KMS-11 (cell line): ENCODE data around the gene WDR41.

Experiments used
- H2AFZ ChIP-seq: fragments of 200-600 bp; sonication (generic); 2 replicates; pipeline ENCODE4 v1.6.1; 2016; ENCODE audit warnings: antibody characterized with exemption, mixed run types, low read depth
- H3K27ac ChIP-seq: fragments of 200-600 bp; sonication (generic); 2 replicates; pipeline ENCODE4 v1.6.1; 2016; ENCODE audit warnings: mild to moderate bottlenecking, mixed run types
- H3K27me3 ChIP-seq: fragments of 200-600 bp; sonication (generic); 2 replicates; pipeline ENCODE4 v1.6.1; 2017; ENCODE audit warnings: mild to moderate bottlenecking, low read depth, mixed run types, moderate library complexity; ENCODE audit not compliant: insufficient read depth
- H3K36me3 ChIP-seq: fragments of 200-600 bp; sonication (generic); 2 replicates; pipeline ENCODE4 v1.6.1; 2017; ENCODE audit warnings: mild to moderate bottlenecking, mixed run types; ENCODE audit not compliant: insufficient read depth
- H3K4me1 ChIP-seq: fragments of 200-600 bp; sonication (generic); 2 replicates; pipeline ENCODE4 v1.6.1; 2016; ENCODE audit warnings: mild to moderate bottlenecking, low read depth, mixed run types; ENCODE audit not compliant: poor library complexity, severe bottlenecking
- H3K4me2 ChIP-seq: fragments of 200-600 bp; sonication (generic); 2 replicates; pipeline ENCODE4 v1.7.0; 2016; ENCODE audit warnings: mild to moderate bottlenecking, mixed run types
- H3K4me3 ChIP-seq: fragments of 200-600 bp; sonication (generic); IDR thresholded peaks from 2 replicates; pipeline ENCODE4 v1.6.1; 2017; ENCODE audit warnings: low read depth, low read length, mixed read lengths; ENCODE audit not compliant: insufficient read depth
- H3K79me2 ChIP-seq: fragments of 200-600 bp; sonication (generic); 2 replicates; pipeline ENCODE4 v1.6.1; 2016; ENCODE audit warnings: low read depth, mixed run types; ENCODE audit not compliant: insufficient read depth
- H3K9ac ChIP-seq: fragments of 200-600 bp; sonication (generic); 2 replicates; pipeline ENCODE4 v1.6.1; 2016; ENCODE audit warnings: mild to moderate bottlenecking, mixed run types
- H4K20me1 ChIP-seq: fragments of 200-600 bp; sonication (generic); 2 replicates; pipeline ENCODE4 v1.6.1; 2016; ENCODE audit warnings: mild to moderate bottlenecking, mixed run types; ENCODE audit not compliant: insufficient read depth
- TF ChIP-seq, protein P1 (sequence below): fragments of 200-600 bp; sonication (generic); conservative IDR thresholded peaks from 2 replicates; pipeline ENCODE4 v1.6.1; 2017; ENCODE audit warnings: low read depth, mild to moderate bottlenecking, antibody characterized with exemption, low read length, moderate library complexity, mixed read lengths

Gene WDR41

DNA sequence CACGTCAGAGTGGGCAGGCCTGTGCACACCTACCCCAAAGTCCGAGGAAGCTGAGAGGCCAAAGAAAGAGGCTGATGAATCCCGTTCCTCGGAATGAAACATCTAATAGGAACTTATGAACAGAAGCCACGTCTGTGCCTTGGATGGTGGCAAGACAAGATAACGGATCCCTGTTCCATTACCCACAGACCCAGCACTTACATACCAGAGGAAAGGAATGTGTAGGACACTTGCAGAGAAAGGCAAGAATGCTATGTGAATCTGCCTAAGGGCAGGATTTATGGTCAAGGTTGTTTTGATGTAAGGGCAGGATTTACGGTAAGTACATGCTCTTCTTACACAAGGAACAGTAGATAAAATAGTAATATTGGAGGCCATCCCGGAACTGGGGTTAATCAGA is 93.2 kb downstream of the WDR41 start:
- no peaks in the 10 kb centered on the region for H4K20me1 ChIP-seq
- no peak overlapping the region for H3K27ac ChIP-seq
- no peaks in the 10 kb centered on the region for H3K36me3 ChIP-seq
- H3K9ac ChIP-seq: no peak overlapping the region
- H3K4me1 ChIP-seq: peaks cover 15% of the 10 kb centered on the region
- H3K4me3 ChIP-seq: no peak overlapping the region
- no peaks in the 10 kb centered on the region for H3K27me3 ChIP-seq
- no peak overlapping the region for H3K4me2 ChIP-seq
- no peaks in the 10 kb centered on the region for H3K79me2 ChIP-seq
- TF ChIP-seq, protein P1, sequence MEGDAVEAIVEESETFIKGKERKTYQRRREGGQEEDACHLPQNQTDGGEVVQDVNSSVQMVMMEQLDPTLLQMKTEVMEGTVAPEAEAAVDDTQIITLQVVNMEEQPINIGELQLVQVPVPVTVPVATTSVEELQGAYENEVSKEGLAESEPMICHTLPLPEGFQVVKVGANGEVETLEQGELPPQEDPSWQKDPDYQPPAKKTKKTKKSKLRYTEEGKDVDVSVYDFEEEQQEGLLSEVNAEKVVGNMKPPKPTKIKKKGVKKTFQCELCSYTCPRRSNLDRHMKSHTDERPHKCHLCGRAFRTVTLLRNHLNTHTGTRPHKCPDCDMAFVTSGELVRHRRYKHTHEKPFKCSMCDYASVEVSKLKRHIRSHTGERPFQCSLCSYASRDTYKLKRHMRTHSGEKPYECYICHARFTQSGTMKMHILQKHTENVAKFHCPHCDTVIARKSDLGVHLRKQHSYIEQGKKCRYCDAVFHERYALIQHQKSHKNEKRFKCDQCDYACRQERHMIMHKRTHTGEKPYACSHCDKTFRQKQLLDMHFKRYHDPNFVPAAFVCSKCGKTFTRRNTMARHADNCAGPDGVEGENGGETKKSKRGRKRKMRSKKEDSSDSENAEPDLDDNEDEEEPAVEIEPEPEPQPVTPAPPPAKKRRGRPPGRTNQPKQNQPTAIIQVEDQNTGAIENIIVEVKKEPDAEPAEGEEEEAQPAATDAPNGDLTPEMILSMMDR: no peak
- H2AFZ ChIP-seq: no peak overlapping the region

DNA sequence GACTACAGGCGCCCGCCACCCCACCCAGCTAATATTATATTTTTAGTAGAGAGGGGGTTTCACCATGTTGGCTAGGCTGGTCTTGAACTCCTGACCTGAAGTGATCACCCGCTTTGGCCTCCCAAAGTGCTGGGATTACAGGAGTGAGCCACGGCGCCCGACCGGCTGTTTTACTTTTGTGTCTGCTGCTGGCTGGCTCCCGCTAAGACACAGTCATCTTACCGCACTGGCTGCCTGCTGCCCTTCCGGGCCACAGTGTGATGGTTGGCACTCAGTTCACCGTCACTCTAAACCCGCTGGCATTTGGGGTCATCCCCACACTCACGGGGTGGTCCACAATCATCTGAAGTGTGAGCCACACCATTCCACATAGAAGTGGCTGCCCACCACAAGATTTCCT is 93.7 kb downstream of the WDR41 start:
- H4K20me1 ChIP-seq: no peaks in the 10 kb centered on the region
- H2AFZ ChIP-seq: no peak overlapping the region
- no peak overlapping the region for H3K9ac ChIP-seq
- peaks cover 15% of the 10 kb centered on the region for H3K4me1 ChIP-seq
- no peaks in the 10 kb centered on the region for H3K36me3 ChIP-seq
- no peak overlapping the region for H3K27ac ChIP-seq
- H3K4me2 ChIP-seq: no peak overlapping the region
- TF ChIP-seq, protein P1: no peak
- no peaks in the 10 kb centered on the region for H3K27me3 ChIP-seq
- no peaks in the 10 kb centered on the region for H3K79me2 ChIP-seq
- H3K4me3 ChIP-seq: no peak overlapping the region

DNA sequence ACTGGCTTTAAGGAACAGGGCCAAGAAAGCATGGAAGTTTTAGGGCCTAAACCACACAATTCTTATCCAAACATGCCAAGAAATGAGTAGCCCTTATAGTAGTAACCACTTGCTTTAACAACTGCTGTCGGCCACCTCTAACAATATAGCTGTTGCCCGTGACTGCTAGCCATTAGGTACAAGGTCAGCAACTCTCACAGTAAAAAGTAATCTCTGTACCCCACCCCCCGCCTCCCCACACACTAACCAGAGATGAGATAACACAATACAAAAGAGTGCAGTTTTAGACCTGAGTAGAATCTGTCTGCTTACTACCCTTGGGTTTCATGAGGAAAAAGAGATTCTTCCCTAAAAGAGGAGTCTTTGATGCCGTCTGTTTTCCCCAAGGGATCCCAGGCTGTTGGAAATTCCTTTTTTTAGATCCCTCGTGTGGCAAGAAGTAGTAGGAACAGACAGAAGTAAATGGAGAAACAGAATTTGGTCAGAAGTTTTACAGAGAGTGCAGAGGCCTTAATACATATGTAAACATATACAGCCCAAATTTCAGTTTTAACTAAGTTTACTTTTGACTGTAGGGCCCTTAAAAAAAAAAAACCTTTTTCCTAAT is 94.3 kb downstream of the WDR41 start:
- Histone ChIP-seq H3K4me1 (peaks cover 15% of the 10 kb centered on the region), H3K27me3 (no peaks in the 10 kb centered on the region), H3K4me3 (no peak overlapping the region), H2AFZ (no peak overlapping the region), H3K79me2 (no peaks in the 10 kb centered on the region), H3K9ac (no peak overlapping the region), H3K27ac (no peak overlapping the region), H4K20me1 (no peaks in the 10 kb centered on the region), H3K36me3 (no peaks in the 10 kb centered on the region), H3K4me2 (no peak overlapping the region)
- TF ChIP-seq, protein P1: no peak

DNA sequence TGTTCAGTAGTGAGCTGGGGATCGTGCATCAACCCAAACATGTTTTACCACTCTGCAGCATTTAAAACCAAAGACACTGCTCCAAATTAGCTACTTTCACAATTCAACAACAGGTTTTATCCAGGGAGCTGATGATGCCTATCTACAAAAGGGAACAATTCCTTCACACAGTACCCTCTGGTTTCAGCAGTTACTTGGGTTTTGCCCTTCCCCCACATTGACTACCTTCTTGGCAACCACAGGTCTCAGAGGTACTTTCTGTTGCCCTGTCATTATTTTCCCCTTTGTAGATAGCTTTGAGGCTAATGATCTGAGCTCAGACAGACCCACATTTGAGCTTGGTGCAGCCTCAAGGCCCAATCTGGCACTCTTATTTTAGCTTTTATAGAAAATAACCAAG is 96.1 kb downstream of the WDR41 start:
- H3K27me3 ChIP-seq: no peaks in the 10 kb centered on the region
- no peaks in the 10 kb centered on the region for H4K20me1 ChIP-seq
- no peak overlapping the region for H2AFZ ChIP-seq
- no peak overlapping the region for H3K9ac ChIP-seq
- H3K79me2 ChIP-seq: no peaks in the 10 kb centered on the region
- peaks cover 15% of the 10 kb centered on the region for H3K4me1 ChIP-seq
- H3K4me3 ChIP-seq: no peak overlapping the region
- no peaks in the 10 kb centered on the region for H3K36me3 ChIP-seq
- H3K4me2 ChIP-seq: peak overlapping the region; percentile 19; the same call in 1 of the 2 replicates
- H3K27ac ChIP-seq: no peak overlapping the region
- TF ChIP-seq, protein P1: no peak
